NCI-H510A treated with DMSO at 0.1 percent for 48 hours (cell line): Measurements from ENCODE around the gene EXOC3.

Experiments used
- DNase-seq: peaks from one replicate; lab custom pipeline; 2025; lab: John Stamatoyannopoulos, UW

Gene EXOC3

DNA sequence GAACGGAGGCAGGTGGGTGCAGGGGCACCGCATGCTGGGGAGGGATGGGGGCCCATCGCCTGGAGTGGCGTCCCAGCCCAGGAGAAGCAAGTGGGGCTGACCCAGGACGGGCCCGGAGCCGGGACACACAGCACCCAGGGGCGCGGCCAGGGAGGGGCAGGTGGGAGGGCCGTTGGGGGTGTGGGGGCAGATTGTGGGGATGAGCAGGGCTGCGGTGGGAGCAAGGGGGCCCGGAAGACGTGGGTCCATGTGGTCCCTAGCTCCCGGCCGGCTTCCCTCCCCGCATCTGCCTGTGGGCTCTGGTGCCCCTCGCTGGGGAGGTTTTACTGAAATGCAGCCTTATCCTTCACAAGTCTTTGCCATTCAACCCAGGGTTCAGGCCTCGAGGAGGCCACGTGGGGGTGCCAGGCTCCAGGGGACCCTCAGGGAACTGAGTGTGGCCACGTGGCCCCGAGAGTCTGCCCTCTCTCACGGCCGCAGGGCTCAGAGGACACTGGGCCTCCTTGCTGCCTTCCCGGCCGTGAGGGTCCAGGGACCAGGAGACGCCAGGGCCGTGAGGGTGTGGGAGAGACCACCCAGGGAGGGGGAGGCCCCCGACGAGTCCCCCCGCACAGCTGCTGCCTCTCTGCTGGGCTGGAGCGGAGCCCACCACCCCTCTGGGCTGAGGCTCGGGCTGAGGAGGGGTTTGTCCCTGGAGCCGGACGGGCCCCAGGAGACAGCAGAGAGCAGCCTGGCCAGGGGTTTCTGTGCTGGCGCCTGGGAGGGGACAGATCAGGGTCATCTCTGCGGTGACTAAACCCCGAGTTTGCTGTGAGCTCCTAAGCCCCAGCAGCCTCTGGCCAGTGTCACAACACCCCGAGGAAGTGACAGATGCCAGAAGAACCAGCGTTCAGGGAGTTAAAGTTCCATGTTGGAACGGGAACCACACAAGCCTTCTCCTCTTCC is 46.0 kb downstream of the EXOC3 start:
- DNase-seq: no peak

DNA sequence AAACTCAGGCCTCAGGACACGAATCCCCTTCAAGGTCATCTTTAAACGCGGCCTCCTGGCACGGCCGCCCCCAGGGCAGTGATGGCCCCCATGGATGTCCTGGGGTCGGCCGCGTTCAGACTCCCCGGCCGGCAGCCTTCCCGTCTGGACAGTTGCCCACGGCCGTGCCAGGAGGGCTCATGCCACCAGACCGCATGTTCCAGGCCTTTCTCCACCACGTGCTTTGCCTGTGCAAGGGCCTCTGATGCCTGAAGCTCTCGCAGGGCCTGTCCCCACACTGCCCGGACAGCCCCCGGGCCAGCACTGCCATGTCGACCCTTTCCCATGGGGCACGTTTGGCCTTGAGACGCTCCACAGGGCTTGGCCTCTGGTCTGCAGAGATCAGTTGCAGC is 46.7 kb downstream of the EXOC3 start:
- no peak for DNase-seq

GRCh38 chr5:490116-491106 is 47.4 kb downstream of the EXOC3 start:
- DNase-seq: peak; percentile 88

- DNase-seq: peak; percentile 74
Observed at GRCh38 chr5:491119-491855, 48.3 kb downstream of the EXOC3 start.

GRCh38 chr5:491856-492155 is 48.8 kb downstream of the EXOC3 start:
- no peak for DNase-seq

DNA sequence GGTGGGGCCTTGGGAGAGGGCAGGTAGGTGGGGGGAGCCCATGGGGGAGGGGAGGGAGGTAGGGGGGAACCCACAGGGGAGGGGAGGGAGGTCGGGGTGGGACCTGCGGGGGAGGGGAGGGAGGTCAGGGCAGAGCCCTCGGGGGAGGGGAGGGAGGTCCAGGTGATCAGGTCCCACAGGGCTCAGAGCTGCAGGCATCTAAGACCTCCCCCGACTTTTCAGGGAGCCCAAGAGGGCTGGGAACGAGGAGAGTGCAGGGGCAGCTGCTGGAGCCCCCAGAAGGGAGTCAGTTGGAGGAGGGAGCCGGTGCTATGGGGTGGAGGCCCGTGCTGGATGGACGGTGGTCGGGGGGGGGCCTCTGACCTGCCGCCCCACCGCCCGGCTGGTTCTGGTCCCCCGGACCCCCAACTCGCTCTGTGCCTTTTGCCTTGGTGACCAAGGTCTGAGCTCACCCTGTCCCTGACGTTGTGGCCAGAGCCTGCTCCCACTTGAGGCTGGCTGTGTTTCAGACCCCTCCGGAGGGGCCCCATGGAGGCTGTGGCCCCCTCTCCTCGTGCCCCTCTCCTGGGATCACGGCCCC is 49.4 kb downstream of the EXOC3 start:
- no peak for DNase-seq

- no peak for DNase-seq
Observed at GRCh38 chr5:493119-493701, 50.2 kb downstream of the EXOC3 start.

DNA sequence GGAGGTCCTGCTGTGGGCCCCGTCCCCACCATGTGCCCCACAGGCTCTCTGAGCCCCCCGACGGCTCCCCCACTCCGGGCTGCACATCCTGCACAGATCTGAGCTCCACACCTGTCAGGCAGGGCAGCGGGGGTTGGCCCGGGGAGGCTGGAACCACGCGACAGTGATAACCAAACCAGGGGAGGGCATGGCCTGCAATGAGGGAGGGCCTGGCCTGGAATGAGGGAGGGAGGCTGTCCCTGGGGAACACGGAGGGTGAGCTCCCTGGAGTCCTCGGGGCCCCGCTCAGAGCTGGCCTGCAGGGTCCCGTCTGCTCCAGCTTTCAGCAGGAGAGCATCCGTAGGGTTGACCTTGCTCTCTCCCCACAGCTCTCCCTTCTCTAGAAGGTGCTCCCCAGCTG is 50.8 kb downstream of the EXOC3 start:
- no peak for DNase-seq

DNA sequence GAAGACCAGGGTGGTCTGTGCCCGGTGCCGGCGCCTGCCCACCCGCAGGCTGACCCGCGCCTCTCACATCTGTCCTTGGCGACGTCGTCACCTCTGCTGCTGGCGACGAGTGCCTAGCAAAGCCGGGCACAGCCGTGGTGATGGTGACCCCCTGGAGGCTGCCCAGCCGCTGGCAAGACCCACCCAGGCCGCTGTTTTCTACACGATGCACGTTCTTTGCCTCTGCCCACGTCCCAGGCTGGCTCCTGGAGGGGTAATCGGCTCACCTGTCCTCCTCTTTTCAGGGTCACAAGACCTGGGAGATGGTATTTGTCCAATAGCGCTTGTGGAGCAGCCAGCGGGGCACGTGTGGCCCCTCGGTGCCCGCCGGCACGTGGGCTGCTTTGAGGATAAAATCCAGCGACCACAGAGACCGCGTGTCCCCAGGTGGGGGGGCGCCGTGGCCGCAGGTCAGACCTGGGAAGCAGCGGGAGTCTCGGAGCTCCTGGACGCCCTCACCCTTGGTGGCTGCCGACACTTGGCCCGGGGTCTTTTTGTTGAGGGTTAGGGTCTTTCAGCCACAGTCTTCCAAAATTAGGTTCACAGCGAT is 51.8 kb downstream of the EXOC3 start:
- no peak for DNase-seq

- DNase-seq: no peak
Observed at GRCh38 chr5:496028-496427, 53.1 kb downstream of the EXOC3 start.

- no peak for DNase-seq
Observed at GRCh38 chr5:497090-497700, 54.2 kb downstream of the EXOC3 start.

DNA sequence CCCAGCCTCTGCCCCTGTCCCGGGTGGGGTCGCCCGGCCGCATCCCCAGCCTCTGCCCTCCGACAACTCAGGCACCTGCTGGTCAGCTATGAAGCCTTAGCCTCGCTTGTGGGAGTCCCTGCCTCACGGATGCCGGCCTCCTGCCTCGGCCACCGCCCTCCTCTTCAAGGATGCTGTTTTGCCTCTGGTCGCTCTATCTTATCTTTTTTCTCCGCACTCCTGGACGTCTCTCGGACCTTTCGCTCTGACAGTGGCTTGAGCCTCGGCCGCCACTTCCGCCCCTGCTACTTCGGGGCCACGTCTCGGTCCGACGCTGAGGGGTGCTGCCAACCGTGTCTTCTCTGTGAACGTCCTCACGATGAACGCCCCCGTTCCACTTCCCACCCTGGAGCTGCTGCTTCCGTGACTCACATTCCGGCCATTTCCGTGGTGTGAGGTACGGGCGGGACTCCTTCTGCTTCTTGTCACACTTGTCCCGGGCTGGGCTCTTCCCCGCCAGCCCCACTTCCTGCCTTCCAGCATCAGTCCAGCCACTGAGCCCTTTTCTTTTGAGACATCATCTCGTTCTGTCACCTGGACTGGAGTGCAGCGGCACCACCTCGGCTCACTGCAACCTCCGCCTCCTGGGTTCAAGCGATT is 55.0 kb downstream of the EXOC3 start:
- DNase-seq: no peak

DNA sequence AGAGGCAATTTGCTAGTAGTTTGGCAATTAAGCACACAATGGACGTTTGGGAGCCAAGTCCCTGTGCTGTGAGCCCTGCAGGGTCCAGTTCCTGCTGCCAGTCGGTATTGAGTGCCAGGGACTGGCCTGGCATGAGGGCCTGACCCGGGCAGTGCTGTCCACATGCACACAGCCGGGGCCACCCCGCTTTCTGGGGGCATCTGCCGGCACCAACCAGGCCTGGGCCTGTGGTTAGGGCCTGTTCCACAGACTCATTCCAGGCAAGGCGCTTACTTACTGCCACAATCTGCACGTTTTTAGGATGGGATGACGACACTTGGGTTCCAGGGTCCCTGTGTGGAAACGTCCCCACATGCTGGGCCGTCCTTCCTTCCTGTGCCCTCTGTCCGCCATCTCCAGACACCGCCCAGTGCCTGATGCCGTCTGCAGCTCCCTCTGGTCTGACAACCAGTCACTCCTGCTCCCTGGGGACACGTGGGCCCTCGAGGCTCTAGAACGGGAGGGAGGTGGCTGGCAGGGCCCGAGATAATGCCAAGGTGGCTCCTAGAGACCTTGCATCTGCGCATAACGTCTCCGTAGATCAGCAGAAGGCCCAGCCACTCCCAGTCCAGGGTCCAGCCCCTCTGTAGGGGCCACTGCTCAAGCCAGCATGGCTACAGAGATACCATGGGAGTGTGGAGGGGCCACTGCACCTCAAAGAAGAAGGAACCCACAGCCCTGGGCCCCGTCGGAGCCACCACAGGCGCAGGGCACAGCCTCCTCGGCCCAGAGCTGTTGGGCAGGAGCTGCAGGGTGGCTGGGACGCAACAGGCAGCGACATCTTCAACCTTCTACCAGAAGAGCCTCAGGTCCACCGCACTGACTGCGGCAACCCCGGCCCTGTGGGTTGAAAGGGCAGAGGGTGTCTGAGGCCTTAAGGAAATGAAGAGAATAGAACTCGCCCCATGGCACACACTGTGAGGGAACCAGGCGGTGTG is 56.5 kb downstream of the EXOC3 start:
- DNase-seq: no peak

DNA sequence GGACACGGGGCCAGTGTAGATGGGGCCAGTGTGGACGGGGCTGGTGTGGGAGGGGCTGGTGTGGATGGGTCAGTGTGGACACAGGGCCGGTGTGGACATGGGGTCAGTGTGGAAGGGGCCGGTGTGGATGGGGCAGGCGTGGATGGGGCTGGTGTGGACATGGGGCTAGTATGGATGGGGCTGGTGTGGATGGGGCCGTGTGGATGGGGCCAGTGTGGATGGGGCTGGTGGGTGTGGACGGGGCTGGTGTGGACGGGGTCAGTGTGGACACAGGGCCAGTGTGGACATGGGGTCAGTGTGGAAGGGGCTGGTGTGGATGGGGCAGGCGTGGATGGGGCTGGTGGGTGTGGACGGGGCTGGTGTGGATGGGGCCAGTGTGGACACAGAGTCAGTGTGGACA is 57.5 kb downstream of the EXOC3 start:
- no peak for DNase-seq

GRCh38 chr5:501105-501830 is 58.3 kb downstream of the EXOC3 start:
- no peak for DNase-seq

GRCh38 chr5:501831-502184 is 58.8 kb downstream of the EXOC3 start:
- no peak for DNase-seq

DNA sequence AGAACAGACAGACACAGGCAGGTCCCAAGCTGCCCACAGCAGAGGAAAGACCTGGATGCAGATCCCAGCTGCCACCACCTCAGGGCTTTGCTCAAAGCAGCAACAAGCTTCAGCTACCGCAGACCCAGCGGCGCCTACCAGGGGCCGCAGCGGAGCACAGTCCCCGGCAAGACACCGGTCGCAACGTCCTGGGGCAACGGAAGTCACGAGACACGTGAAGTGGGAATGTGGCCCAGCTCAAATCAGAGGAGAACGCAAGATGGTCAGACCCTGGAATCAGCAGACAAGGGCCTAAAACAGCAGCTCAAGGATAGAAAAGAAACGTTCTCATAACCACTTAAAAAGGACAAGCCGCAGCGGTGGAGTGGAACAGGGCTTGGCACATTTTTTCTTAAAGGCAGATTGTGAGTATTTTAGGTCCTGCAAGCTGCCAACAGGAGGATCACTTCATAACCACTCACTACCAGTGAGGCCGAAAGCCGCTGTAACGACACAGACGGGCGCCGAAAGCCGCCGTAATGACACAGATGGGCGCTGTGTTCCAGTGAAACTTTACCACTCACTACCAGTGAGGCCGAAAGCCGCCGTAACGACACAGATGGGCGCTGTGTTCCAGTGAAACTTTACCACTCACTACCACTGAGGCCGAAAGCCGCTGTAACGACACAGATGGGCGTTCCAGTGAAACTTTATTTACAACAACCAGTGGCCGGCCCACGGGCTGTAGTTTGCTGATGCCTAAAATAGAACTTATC is 59.5 kb downstream of the EXOC3 start:
- peak; percentile 42 for DNase-seq
